H9 (cell line): ENCODE measurements around the gene AK5. TPM values are rescaled to one million over a fixed set of nuclear protein-coding genes. Genes with fewer than 3 reads are reported as not detected.

ENCODE experiments used
- DNase-seq: peaks from one replicate; pipeline ENCODE4 v3.0.0-alpha.2; 2017
- H2AFZ ChIP-seq: one replicate; pipeline ENCODE4 v1.6.1; 2013; ENCODE audit warnings: mild to moderate bottlenecking, low read length, control low read depth, moderate library complexity
- H2AK5ac ChIP-seq: 2 replicates; pipeline ENCODE4 v1.6.1; 2013; ENCODE audit warnings: low read length, control low read depth, mixed read lengths; ENCODE audit not compliant: insufficient read length
- H2BK120ac ChIP-seq: one replicate; pipeline ENCODE4 v1.6.1; 2013; ENCODE audit warnings: low read depth, mild to moderate bottlenecking, low read length, control low read depth, inconsistent platforms; ENCODE audit not compliant: poor library complexity, severe bottlenecking
- H2BK12ac ChIP-seq: 2 replicates; pipeline ENCODE4 v1.6.1; 2013; ENCODE audit warnings: low read length, control low read depth, mixed read lengths, low read depth; ENCODE audit not compliant: insufficient read length
- H2BK15ac ChIP-seq: 2 replicates; pipeline ENCODE4 v1.6.1; 2013; ENCODE audit warnings: low read depth, low read length, control low read depth
- H2BK20ac ChIP-seq: one replicate; pipeline ENCODE4 v1.6.1; 2013; ENCODE audit warnings: low read depth, mild to moderate bottlenecking, low read length, control low read depth, inconsistent platforms; ENCODE audit not compliant: poor library complexity, severe bottlenecking
- H2BK5ac ChIP-seq: 2 replicates; pipeline ENCODE4 v1.6.1; 2013; ENCODE audit warnings: low read length, control low read depth, mixed read lengths; ENCODE audit not compliant: insufficient read length
- H3K14ac ChIP-seq: 2 replicates; pipeline ENCODE4 v1.6.1; 2013; ENCODE audit warnings: low read length, control low read depth; ENCODE audit not compliant: insufficient read depth
- H3K18ac ChIP-seq: 2 replicates; pipeline ENCODE4 v1.6.1; 2013; ENCODE audit warnings: low read depth, mild to moderate bottlenecking, mixed read lengths, low read length, control low read depth; ENCODE audit not compliant: insufficient read length
- H3K23ac ChIP-seq: 2 replicates; pipeline ENCODE4 v1.6.1; 2013; ENCODE audit warnings: low read length, control low read depth, mixed read lengths, low read depth; ENCODE audit not compliant: insufficient read length
- H3K23me2 ChIP-seq: 2 replicates; pipeline ENCODE4 v1.6.1; 2013; ENCODE audit warnings: low read depth, mild to moderate bottlenecking, mixed read lengths, low read length, control low read depth; ENCODE audit not compliant: insufficient read length, poor library complexity, severe bottlenecking
- H3K27ac ChIP-seq: 2 replicates; pipeline ENCODE4 v1.5.1; 2013; ENCODE audit warnings: low read length, control low read depth, mixed read lengths, low read depth; ENCODE audit not compliant: insufficient read length
- H3K27me3 ChIP-seq: 2 replicates; pipeline ENCODE4 v1.6.1; 2013; ENCODE audit warnings: low read length, control low read depth, inconsistent platforms; ENCODE audit not compliant: insufficient read depth
- H3K4ac ChIP-seq: 2 replicates; pipeline ENCODE4 v1.6.1; 2013; ENCODE audit warnings: low read depth, mild to moderate bottlenecking, control low read depth, inconsistent platforms, low read length, moderate library complexity
- H3K4me1 ChIP-seq: 2 replicates; pipeline ENCODE4 v1.6.1; 2013; ENCODE audit warnings: low read length, control low read depth, inconsistent platforms; ENCODE audit not compliant: insufficient read depth
- H3K4me2 ChIP-seq: 2 replicates; pipeline ENCODE4 v1.6.1; 2013; ENCODE audit warnings: low read length, control low read depth, mixed read lengths; ENCODE audit not compliant: insufficient read length, insufficient read depth
- H3K56ac ChIP-seq: 2 replicates; pipeline ENCODE4 v1.6.1; 2013; ENCODE audit warnings: low read depth, mild to moderate bottlenecking, mixed read lengths, low read length, control low read depth; ENCODE audit not compliant: insufficient read length
- H3K79me1 ChIP-seq: 2 replicates; pipeline ENCODE4 v1.6.1; 2013; ENCODE audit warnings: low read depth, mild to moderate bottlenecking, moderate library complexity, low read length, control low read depth, inconsistent platforms; ENCODE audit not compliant: insufficient read depth, poor library complexity, severe bottlenecking
- H3K79me2 ChIP-seq: 2 replicates; pipeline ENCODE4 v1.6.1; 2013; ENCODE audit warnings: low read length, control low read depth, inconsistent platforms; ENCODE audit not compliant: insufficient read depth
- H3K9ac ChIP-seq: 2 replicates; pipeline ENCODE4 v1.6.1; 2013; ENCODE audit warnings: low read length, control low read depth, mixed read lengths; ENCODE audit not compliant: insufficient read length; ENCODE audit errors: extremely low read depth
- H3K9me3 ChIP-seq: one replicate; pipeline ENCODE4 v1.6.1; 2013; ENCODE audit warnings: low read depth, low read length, inconsistent platforms; ENCODE audit not compliant: control insufficient read depth
- H3T11ph ChIP-seq: one replicate; pipeline ENCODE4 v1.6.1; 2013; ENCODE audit warnings: mild to moderate bottlenecking, low read length, control low read depth, inconsistent platforms
- H4K20me1 ChIP-seq: one replicate; pipeline ENCODE4 v1.6.1; 2013; ENCODE audit not compliant: control insufficient read depth, insufficient read length, insufficient read depth
- H4K5ac ChIP-seq: 2 replicates; pipeline ENCODE4 v1.6.1; 2013; ENCODE audit warnings: low read depth, mild to moderate bottlenecking, mixed read lengths, low read length, control low read depth; ENCODE audit not compliant: insufficient read length
- H4K8ac ChIP-seq: replicated peaks from 2 replicates; pipeline ENCODE4 v1.6.1; 2013; ENCODE audit warnings: low read length, control low read depth, mixed read lengths, low read depth; ENCODE audit not compliant: insufficient read length
- H4K91ac ChIP-seq: 2 replicates; pipeline ENCODE4 v1.6.1; 2013; ENCODE audit warnings: low read depth, mild to moderate bottlenecking, moderate library complexity, mixed read lengths, low read length, control low read depth; ENCODE audit not compliant: insufficient read length
- H3K27ac Mint-ChIP-seq, 3 experiments: 2 replicates in 2 of 3; 3 replicates in 1 of 3; pipeline ENCODE4 v1.8.0; 2020 to 2021; ENCODE audit warnings: mixed read lengths in 3 of 3, mild to moderate bottlenecking in 1 of 3, moderate library complexity in 1 of 3
- H3K27me3 Mint-ChIP-seq: 2 replicates; pipeline ENCODE4 v1.8.0; 2021; ENCODE audit warnings: low read depth, mild to moderate bottlenecking, moderate library complexity, mixed read lengths
- H3K36me3 Mint-ChIP-seq, 3 experiments: 2 replicates in 2 of 3; 3 replicates in 1 of 3; pipeline ENCODE4 v1.8.0; 2020 to 2021; ENCODE audit warnings: low read depth in 3 of 3, mixed read lengths in 3 of 3; ENCODE audit not compliant: insufficient read depth in 1 of 3
- H3K4me1 Mint-ChIP-seq, 2 experiments: 2 replicates each; pipeline ENCODE4 v1.8.0; 2020; ENCODE audit warnings: mixed read lengths in 2 of 2
- H3K4me3 Mint-ChIP-seq, 2 experiments: 2 replicates in 1 of 2; 3 replicates in 1 of 2; pipeline ENCODE4 v1.8.0; 2020 to 2021; ENCODE audit warnings: mild to moderate bottlenecking in 2 of 2, mixed read lengths in 2 of 2, moderate library complexity in 1 of 2
- H3K9me3 Mint-ChIP-seq, 2 experiments: 2 replicates in 1 of 2; 3 replicates in 1 of 2; pipeline ENCODE4 v1.8.0; 2020; ENCODE audit warnings: mild to moderate bottlenecking in 2 of 2, mixed read lengths in 2 of 2, moderate library complexity in 1 of 2
- CTCF ChIP-seq: fragments of 200-600 bp; sonication (generic); conservative IDR thresholded peaks from 3 replicates; pipeline ENCODE4 v1.8.0; 2021; ENCODE audit warnings: antibody characterized with exemption, mild to moderate bottlenecking
- WGBS: extraction: QIAGEN DNeasy Blood & Tissue Kit; methylation state at CpG from one replicate; pipeline ENCODE4 v1.1.7; 2013; ENCODE audit warnings: missing lambda C conversion rate, low lambda C conversion rate, mixed read lengths; ENCODE audit not compliant: insufficient read length; ENCODE audit errors: extremely low coverage; 5-methylcytosine and 5-hydroxymethylcytosine counted together
- total RNA-seq: library from RNA; stranded (reverse); gene quantifications from 2 replicates; pipeline ENCODE4 v1.2.1, GENCODE V29; 2021

The AK5 gene
- total RNA-seq, 1 experiment from 2014 or later, result 2.5 TPM

DNA sequence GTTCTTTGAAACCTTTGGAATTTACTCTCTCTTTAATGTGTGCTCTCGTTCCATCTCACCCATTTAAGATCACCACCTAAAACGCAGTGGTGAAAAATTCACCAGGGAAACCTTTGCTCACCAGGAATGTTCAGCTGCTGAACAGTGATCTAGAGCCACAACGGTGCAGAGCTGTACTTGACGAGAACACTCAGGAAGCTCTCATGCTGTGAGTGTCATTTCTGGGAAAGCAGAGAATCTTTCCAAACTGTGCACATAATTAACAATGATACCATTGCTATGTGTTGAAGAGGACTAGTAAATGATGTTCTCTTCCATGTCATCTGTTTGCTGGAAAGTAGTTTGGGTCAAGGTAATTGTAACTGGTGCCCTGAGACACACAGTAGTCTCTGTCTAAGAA lies 283.5 kb downstream of the AK5 start:
- Histone ChIP-seq H3K4me1 (no peaks in the 10 kb centered on the region), H3K79me1 (no peaks in the 10 kb centered on the region), H3K27me3 (no peaks in the 10 kb centered on the region), H3T11ph (no peak overlapping the region), H2BK15ac (no peak overlapping the region), H4K91ac (no peak overlapping the region), H3K9me3 (no peaks in the 10 kb centered on the region), H3K4me2 (no peak overlapping the region), H3K9ac (no peak overlapping the region), H3K79me2 (no peaks in the 10 kb centered on the region), H3K18ac (no peak overlapping the region), H4K20me1 (no peaks in the 10 kb centered on the region), H2AFZ (no peak overlapping the region), H3K23me2 (no peaks in the 10 kb centered on the region), H2BK20ac (no peak overlapping the region), H3K23ac (no peak overlapping the region), H4K8ac (no peak overlapping the region), H2BK12ac (no peak overlapping the region), H3K14ac (no peak overlapping the region), H2AK5ac (no peak overlapping the region), H2BK5ac (no peak overlapping the region), H3K4ac (no peak overlapping the region), H3K56ac (no peak overlapping the region), H4K5ac (no peak overlapping the region), H3K27ac (no peak overlapping the region), H2BK120ac (no peak overlapping the region)
- Mint-ChIP-seq H3K9me3 (no peaks in the 10 kb centered on the region), H3K4me3 (no peak overlapping the region), H3K27me3 (no peaks in the 10 kb centered on the region; the same call in 1 of the 2 replicates), H3K27ac (no peak overlapping the region), H3K4me1 (no peaks in the 10 kb centered on the region), H3K36me3 (peaks cover 12 to 34% (median 34%) of the 10 kb centered on the region in 3 experiments; a peak in 5 of 7 replicates)
- no peak for DNase-seq
- WGBS, result no CpG with 5 or more reads among the region's 4 CpGs
- TF ChIP-seq CTCF, result no peak
